ENCODE measurements around the gene ADGRG1.

Gene ADGRG1

GRCh38 chr16:57621521-57622271, 6.7 kb upstream of the ADGRG1 start:
- no peak for DNase-seq

GRCh38 chr16:57622361-57623250, 5.8 kb upstream of the ADGRG1 start:
- DNase-seq, result no peak

- no peak for DNase-seq
Measured at GRCh38 chr16:57623251-57624043, 5.0 kb upstream of the ADGRG1 start.

GRCh38 chr16:57624044-57624688, 4.3 kb upstream of the ADGRG1 start:
- no peak for DNase-seq

GRCh38 chr16:57624806-57625500, 3.5 kb upstream of the ADGRG1 start:
- no peak for DNase-seq

GRCh38 chr16:57626420-57627170, 1.8 kb upstream of the ADGRG1 start:
- DNase-seq, result no peak

- DNase-seq, result no peak
Measured at GRCh38 chr16:57627184-57627871, 1.1 kb upstream of the ADGRG1 start.

- DNase-seq, result no peak
Measured at GRCh38 chr16:57628783-57629293, 408 bp downstream of the ADGRG1 start.

GRCh38 chr16:57629516-57630406, 1.3 kb downstream of the ADGRG1 start:
- no peak for DNase-seq

GRCh38 chr16:57630407-57630797, 2.0 kb downstream of the ADGRG1 start:
- no peak for DNase-seq

GRCh38 chr16:57630931-57631845, 2.8 kb downstream of the ADGRG1 start:
- no peak for DNase-seq

- no peak for DNase-seq
Measured at GRCh38 chr16:57632568-57632967, 4.1 kb downstream of the ADGRG1 start.

- DNase-seq, result no peak
Measured at GRCh38 chr16:57633383-57634064, 5.1 kb downstream of the ADGRG1 start.

- DNase-seq, result no peak
Measured at GRCh38 chr16:57634171-57634570, 5.7 kb downstream of the ADGRG1 start.

- DNase-seq, result no peak
Measured at GRCh38 chr16:57635266-57636097, 7.1 kb downstream of the ADGRG1 start.

GRCh38 chr16:57636184-57636583, 7.8 kb downstream of the ADGRG1 start:
- DNase-seq, result no peak

GRCh38 chr16:57637020-57637419, 8.6 kb downstream of the ADGRG1 start:
- DNase-seq, result no peak

Data from NCI-H1105 treated with DMSO at 0.1 percent for 48 hours (cell line).